HG02981 (cell line): Measurements from ENCODE around the gene IGF2BP3.

Source experiments
- ATAC-seq: cut with Tn5 transposase; IDR thresholded peaks from one replicate; pipeline ENCODE4 v1.9.1; 2021; ENCODE audit warnings: mild to moderate bottlenecking, moderate library complexity; ENCODE audit not compliant: unreplicated experiment

Gene IGF2BP3

DNA sequence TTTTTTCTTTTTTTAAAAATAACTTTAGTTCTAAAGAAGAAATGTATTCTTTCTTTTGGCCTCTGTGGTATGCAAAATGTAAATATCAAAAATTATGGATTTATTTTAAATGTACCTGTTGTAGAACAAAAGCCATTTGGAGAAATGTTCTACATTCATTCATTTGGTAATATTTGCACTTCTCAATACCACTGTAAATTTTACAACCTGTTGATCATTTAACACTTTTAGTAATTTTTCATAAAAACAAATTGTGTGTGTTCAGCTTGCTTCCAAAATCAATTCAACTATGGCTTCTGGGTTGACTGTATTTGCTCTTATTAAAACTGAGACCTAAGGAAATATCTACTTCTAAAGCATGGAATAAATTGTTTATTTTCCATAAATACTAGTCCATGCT, 2.3 kb upstream of the IGF2BP3 start:
- ATAC-seq = no peak

DNA sequence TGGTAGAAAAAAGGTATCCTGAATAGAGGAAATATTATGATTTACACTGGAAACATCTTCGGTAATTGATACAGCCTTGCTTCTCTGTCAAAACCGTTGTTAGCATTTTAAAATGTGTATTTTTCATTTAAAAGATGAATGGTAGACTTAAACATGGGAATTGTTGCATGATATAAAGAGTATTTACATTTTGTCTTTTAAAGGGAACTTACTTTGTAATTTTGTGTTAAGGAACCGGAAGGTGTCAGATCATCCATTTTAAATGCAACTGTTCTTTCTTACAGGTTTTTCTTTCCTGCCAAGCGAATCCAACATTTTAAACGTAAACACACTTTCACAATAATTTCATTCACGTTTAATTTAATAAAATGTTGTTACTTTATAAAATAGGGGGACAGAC, 1.8 kb upstream of the IGF2BP3 start:
- ATAC-seq = no peak

GRCh38 chr7:23471106-23471859, 992 bp upstream of the IGF2BP3 start:
- ATAC-seq = peak; percentile 24

DNA sequence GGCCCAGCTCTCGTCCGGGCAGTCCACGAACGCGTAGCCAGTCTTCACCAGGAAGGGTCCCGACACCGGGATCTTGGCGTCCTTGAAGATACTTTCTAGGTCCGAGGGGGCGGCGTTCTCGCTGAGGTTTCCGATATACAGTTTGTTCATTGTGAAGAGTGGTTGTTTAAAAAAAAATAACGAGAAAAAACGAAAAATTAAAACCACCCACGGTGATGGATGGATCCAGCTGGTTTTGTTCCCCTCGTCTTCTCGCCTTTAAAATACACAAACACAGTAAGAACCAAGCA, 385 bp downstream of the IGF2BP3 start:
- no peak for ATAC-seq

GRCh38 chr7:23469150-23469960, 936 bp downstream of the IGF2BP3 start:
- ATAC-seq = no peak

- no peak for ATAC-seq
Measured at GRCh38 chr7:23468526-23469149, 1.7 kb downstream of the IGF2BP3 start.

- ATAC-seq = no peak
Measured at GRCh38 chr7:23467806-23468525, 2.3 kb downstream of the IGF2BP3 start.

DNA sequence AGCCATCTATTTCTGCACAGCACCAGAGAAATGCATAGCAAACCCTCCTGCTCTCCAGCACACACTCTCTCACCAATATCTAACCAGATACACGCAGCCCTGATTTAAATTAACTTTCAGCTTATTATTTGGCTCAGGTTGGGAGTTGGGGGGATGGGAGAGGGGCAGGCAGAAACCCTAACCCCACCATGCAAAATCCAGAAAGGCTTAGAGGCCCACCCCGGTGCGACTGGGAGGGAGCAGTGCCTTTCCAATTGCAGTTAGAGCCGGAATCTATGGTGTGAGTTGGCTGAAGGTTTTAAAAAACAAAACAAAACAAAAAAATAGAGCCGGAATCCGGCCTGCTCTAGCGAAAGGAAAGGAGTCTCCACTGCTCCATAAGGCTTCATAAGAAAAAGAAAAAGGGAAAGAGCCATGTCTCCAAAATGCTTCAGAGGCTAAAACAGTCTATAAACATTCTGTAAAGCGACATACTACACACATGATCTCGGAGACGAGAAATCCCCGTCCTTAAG, 2.9 kb downstream of the IGF2BP3 start:
- ATAC-seq = no peak

GRCh38 chr7:23462846-23463245, 7.4 kb downstream of the IGF2BP3 start:
- no peak for ATAC-seq

GRCh38 chr7:23458044-23458443, 12.2 kb downstream of the IGF2BP3 start:
- no peak for ATAC-seq

- ATAC-seq = no peak
Measured at GRCh38 chr7:23456093-23456492, 14.2 kb downstream of the IGF2BP3 start.

DNA sequence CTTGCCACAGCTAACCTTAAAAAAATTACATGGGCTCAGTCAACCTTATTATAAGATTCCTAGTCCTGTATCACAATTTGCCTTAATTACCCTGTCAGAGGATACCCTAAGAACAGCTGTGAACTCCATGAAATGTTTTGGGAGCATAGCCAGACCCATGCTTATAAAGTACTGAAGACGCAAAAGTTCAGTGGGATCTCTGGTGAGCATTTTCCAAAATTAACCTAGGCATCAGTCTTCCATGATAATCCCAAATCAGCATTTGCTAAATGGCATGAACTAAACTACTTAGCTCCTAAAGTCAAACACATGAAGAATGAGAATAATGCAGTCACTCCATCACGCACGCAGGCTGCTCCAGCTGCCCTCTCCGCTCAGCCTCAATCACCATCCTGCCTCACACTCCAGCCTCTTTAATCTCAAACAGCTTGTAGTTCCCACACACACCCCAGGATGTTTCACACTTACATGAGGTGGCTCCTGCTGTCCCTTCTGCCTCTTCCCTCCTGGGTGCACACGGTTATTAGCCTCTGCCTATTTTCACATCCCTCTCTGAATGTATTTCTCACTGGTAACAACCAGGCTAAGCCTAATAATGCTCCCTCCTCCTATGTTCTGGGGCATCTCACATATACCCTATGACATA, 15.3 kb downstream of the IGF2BP3 start:
- ATAC-seq = no peak

DNA sequence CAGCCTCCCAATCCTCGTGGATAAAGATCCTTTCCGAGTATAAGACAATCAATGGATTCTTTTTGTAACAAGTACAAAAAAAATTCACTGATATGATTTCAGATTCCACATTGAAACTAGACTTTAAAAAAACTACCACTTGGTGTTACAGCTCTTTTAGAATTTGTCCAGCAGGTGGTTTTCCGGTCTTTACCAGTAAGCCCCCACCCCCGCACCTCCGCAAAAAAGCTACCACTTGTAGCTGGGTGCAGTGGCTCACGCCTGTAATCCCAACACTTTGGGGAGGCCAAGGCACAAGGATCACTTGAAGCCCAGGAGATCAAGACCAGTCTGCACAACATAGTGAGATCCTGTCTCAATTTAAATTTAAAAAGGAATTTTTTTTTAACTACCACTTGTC, 19.8 kb downstream of the IGF2BP3 start:
- no peak for ATAC-seq

DNA sequence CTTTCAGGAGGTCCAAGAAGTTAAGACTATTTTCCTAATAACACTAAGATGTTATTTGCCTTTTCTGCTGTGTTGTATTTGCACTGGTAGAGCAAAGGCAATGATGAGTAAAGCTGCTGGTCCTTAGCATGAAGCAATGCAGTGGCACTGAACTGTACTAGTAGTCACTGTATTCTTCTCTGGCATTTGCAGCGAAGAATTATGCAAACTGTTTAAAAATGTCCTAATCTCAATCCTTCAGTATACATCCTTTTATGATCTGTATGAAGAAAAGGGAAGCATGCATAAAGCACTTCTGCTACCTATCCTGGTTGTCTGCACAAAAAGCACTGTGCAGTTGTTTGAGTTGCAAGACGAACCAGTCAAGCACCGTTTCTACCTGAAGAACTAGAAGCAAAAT, 20.4 kb downstream of the IGF2BP3 start:
- ATAC-seq = no peak

DNA sequence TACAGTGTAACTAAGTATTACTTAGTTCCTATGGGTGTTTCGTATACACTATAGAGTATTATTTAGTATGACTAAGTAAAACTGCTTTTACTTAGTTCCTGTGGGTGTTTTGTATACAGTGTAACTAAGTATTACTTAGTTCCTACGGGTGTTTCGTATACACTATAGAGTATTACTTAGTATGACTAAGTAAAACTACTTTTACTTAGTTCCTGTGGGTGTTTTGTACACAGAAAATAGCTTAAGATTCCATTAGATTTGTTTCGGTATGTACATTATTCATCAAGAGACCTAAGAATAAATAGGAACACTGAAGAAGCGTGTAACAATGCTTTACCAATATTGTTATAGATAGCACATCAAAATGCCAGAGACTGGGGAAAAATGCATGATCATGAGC, 25.0 kb downstream of the IGF2BP3 start:
- ATAC-seq = no peak

DNA sequence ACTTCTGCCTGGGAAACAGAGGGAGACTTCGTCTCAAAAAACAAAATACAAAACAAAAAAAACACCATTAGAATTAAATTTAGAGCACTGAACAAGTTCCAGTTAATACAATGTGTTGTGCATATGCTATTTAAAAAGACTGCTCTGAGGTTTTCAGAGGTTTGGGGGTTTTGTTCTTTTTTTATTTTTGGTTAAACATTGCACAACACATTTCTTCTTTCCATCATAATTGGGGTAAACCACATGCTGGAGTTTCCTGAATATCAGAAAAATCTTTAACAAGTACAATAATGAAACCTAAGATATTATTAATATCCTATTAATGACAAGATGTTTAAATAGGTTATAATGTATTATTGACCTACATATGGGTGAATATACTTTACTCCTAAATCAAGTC, 26.3 kb downstream of the IGF2BP3 start:
- ATAC-seq = no peak

GRCh38 chr7:23438171-23438570, 32.1 kb downstream of the IGF2BP3 start:
- no peak for ATAC-seq

DNA sequence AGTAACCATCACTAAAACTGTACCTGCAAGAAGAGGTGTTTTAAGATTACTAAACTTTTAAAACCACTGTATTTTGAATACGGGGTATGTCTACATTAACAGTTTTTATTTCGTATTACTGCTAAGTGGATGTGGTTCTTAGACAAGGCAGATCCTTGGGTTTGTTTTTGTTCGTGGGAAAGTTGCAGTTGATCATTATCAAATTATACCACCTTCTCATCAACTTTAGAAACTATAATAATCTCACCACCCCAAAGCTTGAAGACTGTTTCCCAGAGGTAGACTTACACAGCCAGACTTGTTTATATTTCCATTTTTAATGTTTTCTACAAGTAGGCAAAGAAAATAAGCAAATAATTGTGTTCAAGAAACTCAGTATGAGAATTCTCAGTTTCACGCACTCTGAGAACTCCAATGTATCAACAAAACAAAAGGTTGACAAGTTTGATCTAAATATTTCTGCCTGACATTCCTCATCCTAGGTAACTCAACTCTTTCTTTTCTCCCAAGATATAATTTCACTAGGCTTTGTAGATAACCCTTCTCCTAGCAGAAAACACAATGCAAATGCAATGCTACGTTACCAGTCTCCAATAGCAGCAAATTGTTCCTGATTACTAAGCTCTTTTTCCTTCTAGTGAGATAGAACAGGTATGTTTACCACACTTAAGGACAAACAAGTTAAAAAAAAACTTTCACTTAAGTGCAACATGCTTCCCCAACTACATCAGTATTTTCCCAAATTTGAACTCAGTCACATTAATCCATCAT, 36.0 kb downstream of the IGF2BP3 start:
- ATAC-seq = no peak

DNA sequence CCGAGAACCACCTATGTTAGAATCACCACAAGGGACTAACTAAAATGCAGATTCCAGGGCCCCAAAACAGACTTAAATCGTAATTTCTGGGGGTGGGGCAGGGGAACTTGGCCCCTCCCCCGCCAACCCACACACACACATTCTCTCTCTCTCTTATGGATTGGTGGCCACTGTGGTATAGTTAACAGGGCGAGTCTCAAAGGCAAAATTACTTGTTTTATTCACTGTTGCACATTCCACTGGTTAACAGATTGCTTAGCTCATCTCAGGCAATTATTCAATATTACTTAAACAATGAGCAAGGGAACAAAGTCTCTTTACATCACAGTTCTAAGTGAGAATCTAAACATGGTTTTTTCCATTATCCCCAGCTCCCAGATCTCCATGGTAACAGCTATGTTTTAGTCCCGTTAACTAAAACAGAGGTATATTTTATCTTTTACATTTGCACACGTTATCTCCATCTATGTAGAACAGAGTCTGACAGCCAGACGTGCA, 38.5 kb downstream of the IGF2BP3 start:
- no peak for ATAC-seq

GRCh38 chr7:23430893-23431259, 39.4 kb downstream of the IGF2BP3 start:
- ATAC-seq = no peak
